Activated CD8-positive, alpha-beta T cell treated with anti-CD3 and anti-CD28 coated beads, Interleukin-2, amount 10 ng/mL, durations not matched to agents 7 days and 5 days (primary cell): ENCODE results near the gene GPC1. TPM values are rescaled to one million over a fixed set of nuclear protein-coding genes. Genes with fewer than 3 reads are reported as not detected.
"Not testable (repeated sequence)": the region's sequence is repeated elsewhere in the genome, so short reads cannot be mapped to it uniquely, and the experiment has no call there.

ENCODE experiments used
- ATAC-seq: fragments of 150-1000 bp; cut with Tn5 transposase; one replicate; pipeline ENCODE4 v1.10.0; 2021; ENCODE audit warnings: moderate library complexity
- CTCF ChIA-PET: fragments of 350-600 bp; sonication (Branson Sonifier 250); formaldehyde crosslinking; loops from one replicate; lab custom pipeline; 2021; ENCODE audit warnings: antibody characterized with exemption; lab: Charles Lee
- POLR2A ChIA-PET: fragments of 350-600 bp; sonication (Branson Sonifier 250); formaldehyde crosslinking; loops from one replicate; lab custom pipeline; 2021; ENCODE audit warnings: antibody characterized with exemption; lab: Charles Lee
- DNase-seq: peaks from one replicate; pipeline ENCODE4 v3.0.0-alpha.2; 2020
- H3K27ac Mint-ChIP-seq: one replicate; pipeline ENCODE4 v1.8.0; 2021; ENCODE audit warnings: mild to moderate bottlenecking, mixed read lengths
- H3K27me3 Mint-ChIP-seq: one replicate; pipeline ENCODE4 v1.8.0; 2021; ENCODE audit warnings: low read depth, mixed read lengths
- H3K36me3 Mint-ChIP-seq: one replicate; pipeline ENCODE4 v1.8.0; 2021; ENCODE audit warnings: low read depth, mixed read lengths
- H3K4me1 Mint-ChIP-seq: one replicate; pipeline ENCODE4 v1.8.0; 2021; ENCODE audit warnings: low read depth, mixed read lengths
- H3K4me3 Mint-ChIP-seq: one replicate; pipeline ENCODE4 v1.8.0; 2021; ENCODE audit warnings: mild to moderate bottlenecking, mixed read lengths
- H3K9me3 Mint-ChIP-seq: one replicate; pipeline ENCODE4 v1.8.0; 2022; ENCODE audit warnings: mixed read lengths; ENCODE audit not compliant: insufficient read depth
- total RNA-seq, 2 experiments: library from RNA; stranded (reverse); gene quantifications; one replicate each; pipeline ENCODE4 v1.2.3, GENCODE V29; 2021

GPC1 gene
- total RNA-seq, 2 experiments from 2014 or later, result 4.4 to 5.7 TPM

DNA sequence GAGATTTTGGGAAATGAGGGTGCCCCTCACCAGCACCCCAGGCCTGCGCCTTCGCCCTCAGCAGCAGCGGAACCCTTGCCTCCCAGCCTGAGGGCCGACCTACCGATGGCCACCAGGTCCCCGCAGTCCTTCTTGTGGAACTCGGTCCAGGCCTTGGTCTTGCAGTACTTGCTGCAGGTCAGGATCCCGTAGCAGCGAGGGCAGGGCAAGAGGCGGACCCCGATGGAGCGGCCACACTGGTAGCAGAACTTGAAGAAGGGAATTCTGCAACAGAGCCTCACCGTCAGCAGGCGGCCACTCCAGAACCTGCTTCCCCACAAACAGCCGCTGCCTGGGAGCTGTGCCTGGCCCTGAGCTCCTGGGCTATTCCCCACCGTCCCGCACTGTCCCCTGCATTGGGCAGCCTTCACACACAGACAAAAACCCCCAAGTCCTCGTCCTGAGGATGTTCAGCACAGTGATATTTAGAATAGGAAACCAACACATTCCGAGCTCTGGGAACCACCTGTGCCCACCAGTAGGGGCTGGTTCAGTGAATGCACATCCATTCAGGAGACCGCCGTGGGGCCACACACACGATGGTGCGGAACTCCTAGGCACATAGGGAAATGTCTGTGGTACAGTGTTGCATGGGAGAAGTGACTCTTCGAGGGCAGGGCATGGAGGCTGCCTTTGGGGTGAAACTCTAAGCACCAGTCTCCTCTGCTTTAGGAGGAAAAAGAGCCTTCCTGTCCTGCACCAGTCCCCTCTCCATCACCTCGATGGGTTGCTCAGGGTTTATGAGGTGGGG is 45.6 kb downstream of the GPC1 start:
- Mint-ChIP-seq H3K4me1 (peaks cover 2% of the 10 kb centered on the region), H3K9me3 (no peaks in the 10 kb centered on the region), H3K27me3 (no peaks in the 10 kb centered on the region), H3K4me3 (no peak overlapping the region), H3K36me3 (peaks cover 5% of the 10 kb centered on the region), H3K27ac (no peak overlapping the region)
- ATAC-seq (no peak), DNase-seq (no peak)
- ChIA-PET CTCF (no interaction called here), POLR2A (no interaction called here)

GRCh38 chr2:240481720-240482119 is 46.3 kb downstream of the GPC1 start:
- peaks cover 5% of the 10 kb centered on the region for H3K36me3 Mint-ChIP-seq
- no peak overlapping the region for H3K4me3 Mint-ChIP-seq
- H3K27me3 Mint-ChIP-seq, result no peaks in the 10 kb centered on the region
- H3K4me1 Mint-ChIP-seq, result peaks cover 3% of the 10 kb centered on the region
- ChIA-PET CTCF (no interaction called here), POLR2A (no interaction called here)
- ATAC-seq (no peak), DNase-seq (no peak)
- no peaks in the 10 kb centered on the region for H3K9me3 Mint-ChIP-seq
- H3K27ac Mint-ChIP-seq, result no peak overlapping the region

GRCh38 chr2:240482141-240482540 is 46.7 kb downstream of the GPC1 start:
- Mint-ChIP-seq H3K9me3 (peaks cover 4% of the 10 kb centered on the region), H3K4me3 (no peak overlapping the region), H3K4me1 (peaks cover 3% of the 10 kb centered on the region), H3K27me3 (no peaks in the 10 kb centered on the region), H3K36me3 (peaks cover 7% of the 10 kb centered on the region), H3K27ac (no peak overlapping the region)
- CTCF ChIA-PET, result no interaction called here
- POLR2A ChIA-PET, result no interaction called here
- ATAC-seq (no peak), DNase-seq (peak; percentile 5)

DNA sequence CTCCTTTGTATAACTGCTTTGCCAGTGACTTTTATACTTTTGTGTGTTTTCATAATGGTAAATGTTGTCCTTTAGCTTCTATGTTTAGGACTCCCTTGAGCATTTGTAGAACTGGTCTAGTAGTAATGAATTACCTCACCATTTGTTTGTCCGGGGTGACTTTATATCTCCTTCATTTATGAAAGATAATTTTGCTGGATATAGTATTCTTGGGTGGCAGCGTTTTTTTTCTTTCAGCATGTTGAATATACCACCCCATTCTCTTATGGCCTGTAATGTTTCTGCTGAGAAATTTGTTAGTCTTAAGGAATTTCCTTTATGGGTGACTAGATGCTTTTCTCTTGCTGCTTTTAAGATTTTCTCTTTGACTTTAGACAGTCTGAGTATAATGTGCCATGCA is 56.0 kb downstream of the GPC1 start:
- Mint-ChIP-seq H3K4me3 (no peak overlapping the region), H3K9me3 (peaks cover 45% of the 10 kb centered on the region), H3K27me3 (no peaks in the 10 kb centered on the region), H3K4me1 (no peaks in the 10 kb centered on the region), H3K27ac (no peak overlapping the region), H3K36me3 (peaks cover 20% of the 10 kb centered on the region)
- ATAC-seq, result no peak
- DNase-seq, result no peak
- POLR2A ChIA-PET, result no interaction called here
- CTCF ChIA-PET, result no interaction called here

GRCh38 chr2:240494194-240494793 is 58.8 kb downstream of the GPC1 start:
- Mint-ChIP-seq H3K4me3 (no peak overlapping the region), H3K27me3 (no peaks in the 10 kb centered on the region), H3K9me3 (peaks cover 27% of the 10 kb centered on the region), H3K36me3 (peaks cover 31% of the 10 kb centered on the region), H3K4me1 (no peaks in the 10 kb centered on the region), H3K27ac (no peak overlapping the region)
- no peak for ATAC-seq
- CTCF ChIA-PET, result no interaction called here
- POLR2A ChIA-PET, result interaction anchor here (0.6 kb wide), 1 partner anchor 313 kb away, joined by 3 read pairs; no protein-coding TSS in a partner anchor
- no peak for DNase-seq

DNA sequence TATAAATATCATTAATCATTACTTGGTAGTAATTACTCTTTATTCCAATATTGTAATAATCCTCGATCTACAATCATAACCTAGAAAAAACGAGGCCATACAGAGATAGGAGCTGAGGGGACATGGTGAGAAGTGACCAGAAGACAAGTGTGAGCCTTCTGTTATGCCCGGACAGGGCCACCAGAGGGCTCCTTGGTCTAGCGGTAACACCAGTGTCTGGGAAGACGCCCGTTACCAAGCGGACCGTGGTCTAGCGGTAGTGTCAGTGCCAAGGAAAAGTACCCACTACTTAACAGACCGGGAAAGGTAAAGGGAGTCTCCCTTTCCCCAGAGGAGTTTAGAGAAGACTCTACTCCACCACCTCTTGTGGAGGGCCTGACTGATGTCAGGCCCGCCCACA is 59.5 kb downstream of the GPC1 start:
- DNase-seq, H3K4me3 Mint-ChIP-seq, ATAC-seq, H3K27ac Mint-ChIP-seq, H3K4me1 Mint-ChIP-seq, POLR2A ChIA-PET, H3K27me3 Mint-ChIP-seq, CTCF ChIA-PET: not testable (repeated sequence)
- peaks cover 24% of the 10 kb centered on the region for H3K9me3 Mint-ChIP-seq
- H3K36me3 Mint-ChIP-seq, result peaks cover 31% of the 10 kb centered on the region

- H3K9me3 Mint-ChIP-seq, DNase-seq, H3K4me3 Mint-ChIP-seq, ATAC-seq, H3K4me1 Mint-ChIP-seq, H3K27me3 Mint-ChIP-seq, POLR2A ChIA-PET, H3K27ac Mint-ChIP-seq: not testable (repeated sequence)
- CTCF ChIA-PET, result interaction anchor here (1.1 kb wide), 1 partner anchor 17 kb away, joined by 3 read pairs; no protein-coding TSS in a partner anchor
- H3K36me3 Mint-ChIP-seq, result peaks cover 31% of the 10 kb centered on the region
Observed at GRCh38 chr2:240497082-240497481, 61.6 kb downstream of the GPC1 start.

DNA sequence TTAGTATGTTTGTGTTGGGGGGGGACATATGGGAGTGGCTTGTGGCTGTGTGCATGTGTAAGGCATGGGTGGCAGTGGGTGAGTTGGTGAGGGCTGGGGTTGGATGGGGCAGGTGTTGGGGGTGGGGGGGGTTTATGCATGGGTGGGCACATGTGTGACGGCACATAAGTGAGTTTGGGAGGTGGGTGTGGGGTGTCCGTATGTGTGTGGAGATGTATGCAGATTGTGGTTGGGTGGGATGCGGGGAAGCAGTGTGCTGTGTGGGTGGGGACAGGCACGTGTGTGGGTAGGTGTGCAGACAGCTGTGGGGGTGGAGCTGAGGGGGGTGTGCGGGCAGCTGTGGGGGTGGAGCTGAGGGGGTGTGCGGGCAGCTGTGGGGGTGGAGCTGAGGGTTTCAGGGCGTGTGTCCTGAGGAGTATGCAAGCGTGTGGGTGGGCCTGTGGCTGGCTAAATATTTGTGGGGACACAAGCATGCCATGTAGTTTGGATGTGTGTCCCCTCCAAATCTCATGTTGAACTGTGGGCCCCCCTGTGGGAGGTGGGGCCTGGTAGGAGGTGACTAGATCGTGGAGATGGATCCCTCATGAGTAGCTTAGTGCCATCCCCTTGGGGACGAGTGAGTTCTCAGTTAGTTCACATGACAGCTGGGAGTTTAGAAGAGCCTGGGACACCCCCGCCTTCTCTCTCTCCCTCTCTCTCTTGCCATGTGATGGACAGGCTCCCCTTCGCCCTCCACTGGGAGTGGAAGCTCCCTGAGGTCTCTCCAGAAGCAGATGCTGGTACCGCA is 62.9 kb downstream of the GPC1 start:
- ATAC-seq (no peak), DNase-seq (peak; percentile 1)
- ChIA-PET CTCF (no interaction called here), POLR2A (no interaction called here)
- Mint-ChIP-seq H3K27ac (no peak overlapping the region), H3K36me3 (peaks cover 26% of the 10 kb centered on the region), H3K4me1 (no peaks in the 10 kb centered on the region), H3K9me3 (peaks cover 3% of the 10 kb centered on the region), H3K27me3 (no peaks in the 10 kb centered on the region), H3K4me3 (no peak overlapping the region)

DNA sequence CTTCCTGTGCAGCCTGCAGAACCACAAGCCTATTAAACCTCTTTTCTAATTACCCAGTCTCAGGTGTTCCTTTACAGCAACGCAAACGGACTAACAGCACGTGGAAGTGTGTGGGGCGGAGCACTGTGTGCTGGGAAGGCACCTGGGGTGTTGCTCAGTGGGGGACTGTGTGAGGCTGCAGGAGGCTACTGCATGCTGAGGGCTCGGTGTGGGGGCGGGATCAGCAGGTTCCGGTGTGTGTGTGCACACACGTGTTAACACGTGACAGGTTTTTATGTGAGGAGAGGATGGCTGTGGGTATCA is 63.4 kb downstream of the GPC1 start:
- ATAC-seq, result no peak
- H3K9me3 Mint-ChIP-seq, result no peaks in the 10 kb centered on the region
- no peaks in the 10 kb centered on the region for H3K4me1 Mint-ChIP-seq
- H3K27ac Mint-ChIP-seq, result no peak overlapping the region
- ChIA-PET CTCF (no interaction called here), POLR2A (no interaction called here)
- no peak overlapping the region for H3K4me3 Mint-ChIP-seq
- H3K27me3 Mint-ChIP-seq, result no peaks in the 10 kb centered on the region
- peak; percentile 13 for DNase-seq
- H3K36me3 Mint-ChIP-seq, result peaks cover 24% of the 10 kb centered on the region

DNA sequence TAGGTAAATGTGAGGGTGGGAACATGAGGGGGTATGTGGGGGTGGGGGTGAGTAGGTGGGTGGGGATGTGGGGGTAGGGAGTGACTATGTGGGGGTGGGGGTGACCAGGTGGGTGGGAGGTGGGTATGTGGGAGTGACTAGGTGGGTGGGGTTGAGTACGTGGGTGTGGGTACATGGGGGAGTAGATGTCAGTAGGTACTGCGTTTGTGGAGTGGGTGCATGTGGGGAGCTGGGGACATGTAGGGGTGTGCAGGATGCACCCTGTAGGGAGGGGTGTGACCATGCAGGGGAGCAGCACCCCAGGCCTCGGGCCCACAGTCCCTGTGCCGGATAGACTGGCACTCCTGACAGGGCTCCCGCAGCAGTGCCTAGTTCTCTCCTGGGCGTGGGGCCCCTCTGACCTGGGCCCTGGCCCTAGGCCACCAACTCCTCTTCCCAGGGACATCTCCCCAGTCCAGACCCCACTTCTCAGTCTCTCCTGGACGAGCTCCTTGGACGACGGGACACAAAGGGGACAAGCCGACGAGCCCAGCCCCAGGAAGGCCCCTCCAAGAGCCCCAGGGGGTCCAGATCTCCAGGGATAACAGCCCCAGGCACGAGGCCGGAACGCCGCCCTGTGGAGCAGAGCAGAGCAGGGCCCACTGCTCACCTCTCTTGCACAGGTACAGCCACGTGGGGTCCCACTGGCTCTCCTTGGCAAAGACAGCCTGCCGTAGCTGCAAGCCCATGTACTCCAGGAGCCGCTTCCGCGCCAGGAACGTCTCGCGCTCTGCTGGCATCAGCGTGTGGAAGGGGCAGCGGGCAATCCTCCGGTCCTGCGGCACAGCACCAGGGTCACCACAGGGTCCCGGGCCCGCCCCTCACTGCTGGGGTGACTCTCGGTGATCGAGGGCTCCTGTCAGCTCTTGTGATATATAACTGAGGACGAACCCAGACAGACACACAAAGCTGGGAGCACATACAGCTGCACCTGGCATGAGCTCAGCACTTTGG is 64.1 kb downstream of the GPC1 start:
- Mint-ChIP-seq H3K27me3 (no peaks in the 10 kb centered on the region), H3K9me3 (no peaks in the 10 kb centered on the region), H3K27ac (no peak overlapping the region), H3K36me3 (peaks cover 20% of the 10 kb centered on the region), H3K4me3 (no peak overlapping the region), H3K4me1 (no peaks in the 10 kb centered on the region)
- DNase-seq (peak; percentile 16), ATAC-seq (no peak)
- ChIA-PET CTCF (no interaction called here), POLR2A (no interaction called here)
